Stimulated activated CD8-positive, alpha-beta memory T cell treated with anti-CD3 and anti-CD28 coated beads, Interleukin-4, amount 100 ng/mL, for 1 hour (primary cell): Measurements from ENCODE around the gene ELAVL4.

Experiments used
- DNase-seq, 2 donors: peaks; one replicate each; pipeline ENCODE4 v3.0.0-alpha.2; 2020; ENCODE audit warnings: low read depth in 2 of 2, low spot score in 1 of 2

Gene ELAVL4

GRCh38 chr1:50177994-50178393 lies 69.3 kb downstream of the ELAVL4 start:
- DNase-seq, result no peak

GRCh38 chr1:50179639-50180038 lies 70.9 kb downstream of the ELAVL4 start:
- no peak for DNase-seq

- no peak for DNase-seq
Measured at GRCh38 chr1:50180367-50180766, 71.6 kb downstream of the ELAVL4 start.

GRCh38 chr1:50181027-50181663 lies 72.4 kb downstream of the ELAVL4 start:
- no peak for DNase-seq

GRCh38 chr1:50183378-50184133 lies 74.8 kb downstream of the ELAVL4 start:
- no peak for DNase-seq

- DNase-seq, result no peak
Measured at GRCh38 chr1:50189369-50189768, 80.6 kb downstream of the ELAVL4 start.

- no peak for DNase-seq
Measured at GRCh38 chr1:50193002-50193401, 84.3 kb downstream of the ELAVL4 start.

- no peak for DNase-seq
Measured at GRCh38 chr1:50195205-50195604, 86.5 kb downstream of the ELAVL4 start.

- no peak for DNase-seq
Measured at GRCh38 chr1:50196081-50196480, 87.4 kb downstream of the ELAVL4 start.

- no peak for DNase-seq
Measured at GRCh38 chr1:50197216-50197615, 88.5 kb downstream of the ELAVL4 start.

- no peak for DNase-seq
Measured at GRCh38 chr1:50208315-50208714, 99.6 kb downstream of the ELAVL4 start.

- no peak for DNase-seq
Measured at GRCh38 chr1:50208756-50209155, 100.0 kb downstream of the ELAVL4 start.

GRCh38 chr1:50209749-50210148 lies 101.0 kb downstream of the ELAVL4 start:
- DNase-seq, result no peak

- no peak for DNase-seq
Measured at GRCh38 chr1:50213505-50213904, 104.8 kb downstream of the ELAVL4 start.

GRCh38 chr1:50214717-50215116 lies 106.0 kb downstream of the ELAVL4 start:
- no peak for DNase-seq

- no peak for DNase-seq
Measured at GRCh38 chr1:50218344-50219120, 109.8 kb downstream of the ELAVL4 start.

GRCh38 chr1:50228871-50229384 lies 120.2 kb downstream of the ELAVL4 start:
- DNase-seq, result no peak

GRCh38 chr1:50231209-50231608 lies 122.5 kb downstream of the ELAVL4 start:
- no peak for DNase-seq

- DNase-seq, result no peak
Measured at GRCh38 chr1:50232336-50232735, 123.6 kb downstream of the ELAVL4 start.

GRCh38 chr1:50236656-50237055 lies 127.9 kb downstream of the ELAVL4 start:
- DNase-seq, result no peak

- DNase-seq, result no peak
Measured at GRCh38 chr1:50237056-50237455, 128.3 kb downstream of the ELAVL4 start.

GRCh38 chr1:50243939-50244338 lies 135.2 kb downstream of the ELAVL4 start:
- DNase-seq, result no peak
